Common myeloid progenitor, CD34-positive (primary cell): ENCODE results near the gene MAVS.
"Not testable (repeated sequence)": the region's sequence is repeated elsewhere in the genome, so short reads cannot be mapped to it uniquely, and the experiment has no call there.

Experiments used
- CTCF ChIA-PET: fragments of 350-600 bp; sonication (Branson Sonifier 250); formaldehyde crosslinking; loops from one replicate; lab custom pipeline; 2021; ENCODE audit warnings: antibody characterized with exemption; lab: Charles Lee
- POLR2A ChIA-PET: fragments of 350-600 bp; sonication (Branson Sonifier 250); formaldehyde crosslinking; loops from one replicate; lab custom pipeline; 2021; ENCODE audit warnings: antibody characterized with exemption; lab: Charles Lee
- DNase-seq, 3 donors: peaks; one replicate each; pipeline versions ENCODE4 v3.0.0 to v3.0.0-alpha.2; 2013
- H3K27ac ChIP-seq, 2 experiments: 1 replicate in 1 of 2; 2 replicates in 1 of 2; pipeline ENCODE4 v1.7.0; 2013; ENCODE audit warnings: inconsistent platforms in 2 of 2, low read length in 2 of 2, mild to moderate bottlenecking in 2 of 2, low read depth in 1 of 2, moderate library complexity in 1 of 2; ENCODE audit not compliant: severe bottlenecking in 2 of 2, insufficient read depth in 1 of 2, poor library complexity in 1 of 2
- H3K27me3 ChIP-seq, 5 experiments: replicated peaks in 2 of 5; 1 replicate in 3 of 5; 2 replicates in 2 of 5; pipeline versions ENCODE4 v1.6.1 to v1.7.0; 2013; ENCODE audit warnings: low read length in 4 of 5, mild to moderate bottlenecking in 2 of 5, moderate library complexity in 2 of 5, inconsistent platforms in 1 of 5; ENCODE audit not compliant: insufficient read depth in 5 of 5, control insufficient read depth in 4 of 5
- H3K36me3 ChIP-seq, 4 experiments: 1 replicate in 2 of 4; 2 replicates in 2 of 4; pipeline versions ENCODE4 v1.6.1 to v1.7.0; 2013; ENCODE audit warnings: low read length in 3 of 4, control low read depth in 1 of 4, mild to moderate bottlenecking in 1 of 4; ENCODE audit not compliant: control insufficient read depth in 4 of 4, insufficient read depth in 4 of 4
- H3K4me1 ChIP-seq, 4 experiments: 1 replicate in 3 of 4; 2 replicates in 1 of 4; pipeline versions ENCODE4 v1.6.1 to v1.7.1; 2013; ENCODE audit warnings: low read length in 3 of 4, mild to moderate bottlenecking in 3 of 4, control low read depth in 1 of 4, inconsistent platforms in 1 of 4, moderate library complexity in 1 of 4; ENCODE audit not compliant: control insufficient read depth in 4 of 4, insufficient read depth in 4 of 4; ENCODE audit errors: control extremely low read depth in 1 of 4
- H3K4me3 ChIP-seq, 7 experiments: 1 replicate in 4 of 7; 2 replicates in 3 of 7; pipeline versions ENCODE4 v1.5.1 to v1.7.0; 2013; ENCODE audit warnings: mild to moderate bottlenecking in 7 of 7, low read length in 6 of 7, moderate library complexity in 6 of 7, inconsistent platforms in 2 of 7, low read depth in 2 of 7, control low read depth in 1 of 7; ENCODE audit not compliant: insufficient read depth in 4 of 7, control insufficient read depth in 1 of 7; ENCODE audit errors: extremely low read depth in 1 of 7
- H3K9me3 ChIP-seq, 5 experiments: 1 replicate in 4 of 5; 2 replicates in 1 of 5; pipeline versions ENCODE4 v1.6.1 to v1.7.1; 2013; ENCODE audit warnings: low read length in 4 of 5, mild to moderate bottlenecking in 2 of 5, inconsistent platforms in 1 of 5, low read depth in 1 of 5, moderate library complexity in 1 of 5; ENCODE audit not compliant: control insufficient read depth in 4 of 5, insufficient read depth in 2 of 5; ENCODE audit errors: control extremely low read depth in 1 of 5
- WGBS: methylation state at CpG from one replicate; pipeline ENCODE4 v1.1.5; 2013; ENCODE audit not compliant: insufficient coverage; 5-methylcytosine and 5-hydroxymethylcytosine counted together

The MAVS gene

DNA sequence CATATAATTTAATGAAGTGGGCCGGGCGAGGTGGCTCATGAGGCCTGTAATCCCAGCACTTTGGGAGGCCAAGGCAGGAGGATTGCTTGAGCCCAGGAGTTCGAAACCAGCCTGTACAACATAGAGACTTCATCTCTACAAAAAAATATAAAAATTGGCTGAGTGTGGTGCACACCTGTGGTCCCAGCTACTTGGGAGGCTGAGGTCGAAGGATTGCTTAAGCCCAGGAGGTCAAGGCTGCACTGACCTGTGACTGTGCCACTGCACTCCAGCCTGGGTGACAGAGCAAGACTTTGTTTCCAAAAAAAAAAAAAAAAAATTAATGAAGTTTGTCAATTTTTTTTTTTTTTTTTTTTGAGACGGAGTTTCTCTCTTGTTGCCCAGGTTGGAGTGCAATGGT, 16.7 kb upstream of the MAVS start:
- H3K27ac ChIP-seq, DNase-seq, H3K4me1 ChIP-seq, H3K9me3 ChIP-seq, H3K4me3 ChIP-seq, POLR2A ChIA-PET, H3K27me3 ChIP-seq: not testable (repeated sequence)
- 100% methylated on average over 1 of the region's 5 CpGs for WGBS
- CTCF ChIA-PET = interaction anchor here (1.0 kb wide), 1 partner anchor 40 kb away, joined by 3 read pairs; no protein-coding TSS in a partner anchor
- peaks cover 2 to 20% (median 14%) of the 10 kb centered on the region in 4 experiments for H3K36me3 ChIP-seq

DNA sequence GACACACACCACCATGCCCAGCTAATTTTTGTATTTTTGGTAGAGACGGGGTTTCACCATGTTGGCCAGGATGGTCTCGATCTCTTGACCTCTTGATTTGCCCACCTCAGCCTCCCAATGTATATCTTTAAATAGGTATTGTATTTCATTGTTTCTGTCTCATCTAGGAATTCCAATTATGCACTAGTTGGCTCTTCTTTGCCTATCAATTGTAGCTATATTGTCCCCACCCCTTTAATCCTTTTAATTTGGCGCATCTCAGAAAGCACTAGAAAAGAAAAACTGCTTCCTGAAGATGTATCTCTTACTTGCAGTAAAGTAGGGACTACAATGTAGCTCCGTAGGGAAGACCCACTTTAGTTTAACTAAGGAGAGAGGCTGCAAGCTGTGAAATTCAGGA, 10.5 kb upstream of the MAVS start:
- no peaks in the 10 kb centered on the region for H3K36me3 ChIP-seq
- peaks cover 6 to 27% (median 15%) of the 10 kb centered on the region in 4 experiments for H3K4me1 ChIP-seq
- H3K9me3 ChIP-seq = no peaks in the 10 kb centered on the region
- no peak overlapping the region for H3K27ac ChIP-seq
- CTCF ChIA-PET = interaction anchor here (0.9 to 2.1 kb wide), 6 partner anchors 10 to 25 kb away, joined by 3 to 7 read pairs (median 4); no protein-coding TSS in a partner anchor
- H3K4me3 ChIP-seq = no peak overlapping the region
- POLR2A ChIA-PET = interaction anchor here (0.6 kb wide), 2 partner anchors 14 to 15 kb away, joined by 4 to 9 read pairs; no protein-coding TSS in a partner anchor
- WGBS = 100% methylated on average over 1 of the region's 4 CpGs
- no peak for DNase-seq
- H3K27me3 ChIP-seq = no peaks in the 10 kb centered on the region

DNA sequence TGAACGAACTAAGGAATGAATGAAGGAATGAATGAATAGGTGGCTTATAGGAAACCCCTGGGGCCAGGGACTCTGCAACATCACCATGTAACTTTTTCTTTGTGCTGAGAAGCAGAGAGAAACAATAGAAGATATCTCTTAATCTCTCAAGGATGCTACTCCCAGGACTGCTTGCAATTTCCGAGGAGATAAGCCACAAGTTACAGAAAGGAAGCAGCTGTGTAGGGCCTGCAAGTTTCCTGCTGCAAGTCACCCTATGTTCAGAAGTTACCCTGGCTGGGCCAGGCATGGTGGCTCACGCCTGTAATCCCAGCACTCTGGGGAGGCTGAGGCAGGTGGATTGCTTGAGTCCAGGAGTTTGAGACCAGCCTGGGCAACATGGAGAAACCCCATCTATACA, 7.3 kb upstream of the MAVS start:
- peak; percentile 72 to 97 (median 94) for DNase-seq
- peak overlapping the region in 4 of 7 experiments; percentile 1 to 40 (median 18) for H3K4me3 ChIP-seq
- H3K36me3 ChIP-seq = no peaks in the 10 kb centered on the region
- ChIA-PET CTCF (interaction anchor here (0.9 to 2.3 kb wide), 4 partner anchors 14 to 71 kb away, joined by 3 to 5 read pairs (median 4); partner anchors contain the start of gene AP5S1), POLR2A (no interaction called here)
- H3K9me3 ChIP-seq = no peaks in the 10 kb centered on the region
- H3K4me1 ChIP-seq = peaks cover 7 to 45% (median 24%) of the 10 kb centered on the region in 4 experiments
- WGBS = 7% methylated on average over 2 of the region's 3 CpGs
- no peaks in the 10 kb centered on the region for H3K27me3 ChIP-seq
- H3K27ac ChIP-seq = peak overlapping the region in 1 of 2 experiments; percentile 27

DNA sequence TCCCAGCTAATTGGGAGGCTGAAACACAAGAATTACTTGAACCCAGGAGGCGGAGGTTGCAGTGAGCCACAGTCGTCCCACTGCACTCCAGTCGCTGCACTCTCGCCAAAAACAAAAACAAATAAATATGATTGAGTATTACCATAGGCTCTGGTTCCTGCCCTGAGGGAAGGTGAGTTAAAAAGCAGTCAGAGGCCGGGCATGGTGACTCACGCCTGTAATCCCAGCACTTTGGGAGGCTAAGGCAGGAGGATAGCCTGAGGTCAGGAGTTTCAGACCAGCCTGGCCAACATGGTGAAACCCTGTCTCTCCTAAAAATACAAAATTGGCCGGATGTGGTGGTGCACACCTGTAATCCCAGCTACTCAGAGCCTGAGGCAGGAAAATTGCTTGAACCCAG, 6.4 kb upstream of the MAVS start:
- DNase-seq, H3K27ac ChIP-seq, H3K4me3 ChIP-seq, H3K9me3 ChIP-seq, POLR2A ChIA-PET, H3K36me3 ChIP-seq, H3K27me3 ChIP-seq: not testable (repeated sequence)
- H3K4me1 ChIP-seq = peaks cover 7 to 45% (median 24%) of the 10 kb centered on the region in 4 experiments
- CTCF ChIA-PET = interaction anchor here (1.2 to 2.3 kb wide), 2 partner anchors 14 to 20 kb away, joined by 3 to 5 read pairs; partner anchors contain the start of gene AP5S1
- WGBS = 95% methylated on average over 3 of the region's 7 CpGs

DNA sequence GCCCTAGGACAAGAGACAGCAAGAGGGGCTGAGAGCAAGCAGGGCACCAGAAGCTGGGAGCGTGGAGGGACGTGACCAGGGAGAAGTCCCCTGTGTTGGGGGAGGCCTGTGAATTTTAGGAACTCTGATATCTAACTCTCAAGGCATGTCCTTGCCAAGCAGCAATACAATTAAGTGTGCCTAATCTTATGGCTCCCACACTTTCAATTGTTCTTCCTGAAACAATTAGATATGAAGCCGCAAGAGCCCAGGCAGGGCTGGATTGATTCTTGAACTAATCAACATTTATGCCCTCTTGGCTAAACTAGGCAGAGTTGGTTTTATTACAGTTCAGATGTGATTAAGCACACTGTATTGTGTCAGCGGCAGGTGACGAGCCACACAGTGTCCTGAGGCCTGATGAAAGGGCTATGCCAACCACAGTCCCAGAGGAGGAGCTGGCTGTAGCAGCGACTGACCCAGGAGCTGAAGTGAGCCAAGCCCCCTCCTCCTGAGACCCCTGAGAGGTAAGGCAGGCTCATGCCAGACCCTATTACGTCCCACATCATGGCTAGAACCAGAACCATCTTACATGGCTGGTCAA, 4.2 kb upstream of the MAVS start:
- peaks cover 7 to 60% (median 36%) of the 10 kb centered on the region in 4 experiments for H3K4me1 ChIP-seq
- no peaks in the 10 kb centered on the region for H3K27me3 ChIP-seq
- no peak overlapping the region for H3K4me3 ChIP-seq
- CTCF ChIA-PET = interaction anchor here (0.8 to 3.9 kb wide), 4 partner anchors 11 to 56 kb away, joined by 3 to 24 read pairs (median 4); partner anchors contain the start of gene CENPB
- POLR2A ChIA-PET = interaction anchor here (0.7 to 0.9 kb wide), 2 partner anchors 22 to 71 kb away, joined by 3 to 6 read pairs; partner anchors contain the start of gene AP5S1
- no peaks in the 10 kb centered on the region for H3K9me3 ChIP-seq
- peak overlapping the region in 1 of 2 experiments; percentile 31 for H3K27ac ChIP-seq
- no peaks in the 10 kb centered on the region for H3K36me3 ChIP-seq
- 83% methylated on average over 2 of the region's 7 CpGs for WGBS
- DNase-seq = peak; percentile 72 to 77 (median 74)

DNA sequence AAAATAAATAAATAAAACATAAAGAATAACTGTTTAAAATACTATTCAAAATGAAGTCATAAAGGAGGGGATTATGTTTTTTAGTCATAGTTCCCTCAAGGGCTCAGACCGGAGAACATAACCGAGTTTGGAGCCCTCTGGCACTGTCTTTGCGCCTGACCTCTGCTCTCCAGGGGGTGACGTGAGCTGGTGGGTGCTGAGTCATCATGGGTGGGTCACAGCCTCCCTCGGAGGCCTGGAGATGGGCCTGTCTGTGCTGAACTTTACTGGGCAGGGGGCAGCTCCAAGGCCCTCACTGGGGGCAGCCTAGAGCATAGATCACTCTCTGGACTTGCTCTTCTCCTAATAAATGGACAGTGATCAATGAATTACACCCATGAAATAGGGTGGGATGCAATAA, 3.1 kb upstream of the MAVS start:
- CTCF ChIA-PET = interaction anchor here (0.8 to 3.9 kb wide), 4 partner anchors 10 to 57 kb away, joined by 3 to 24 read pairs (median 6); partner anchors contain the start of gene CENPB
- POLR2A ChIA-PET = no interaction called here
- peaks cover 0 to 2% (median 0%) of the 10 kb centered on the region in 4 experiments for H3K36me3 ChIP-seq
- no peak overlapping the region for H3K27ac ChIP-seq
- peaks cover 7 to 59% (median 42%) of the 10 kb centered on the region in 4 experiments for H3K4me1 ChIP-seq
- H3K27me3 ChIP-seq = no peaks in the 10 kb centered on the region
- H3K9me3 ChIP-seq = no peaks in the 10 kb centered on the region
- no CpG with 5 or more reads among the region's 5 CpGs for WGBS
- peak; percentile 34 to 66 (median 50) for DNase-seq
- H3K4me3 ChIP-seq = no peak overlapping the region
